Measurements from ENCODE around the gene FAM53B.

GRCh38 chr10:124706462-124707143 is 37.6 kb downstream of the FAM53B start:
- no peak for TF ChIP-seq POLR2A (IDR thresholded peaks at IDR 0.05; ENCODE audit: low read depth, low read length)
- TF ChIP-seq POLR2AphosphoS5 (IDR thresholded peaks at IDR 0.05; ENCODE audit: low read depth, low read length), result no peak

All from GM12892 (cell line).